ENCODE measurements around the gene DPM3.

The DPM3 gene

GRCh38 chr1:155125946-155126555 is 14.3 kb downstream of the DPM3 start:
- no peak for DNase-seq (ENCODE audit: low read depth in 1 of 2, low spot score in 1 of 2)
- H3K4me3 ChIP-seq (replicated peaks; ENCODE audit: insufficient read depth, low read length): no peak overlapping the region
- no peak overlapping the region for H3K27ac ChIP-seq (replicated peaks)
- no peak for TF ChIP-seq REST (IDR thresholded peaks at IDR 0.05; ENCODE audit: insufficient replicate concordance, low read depth)
- no peak for TF ChIP-seq SPI1 (IDR thresholded peaks at IDR 0.05; ENCODE audit: borderline replicate concordance, low read depth)
- TF ChIP-seq GABPA (IDR thresholded peaks at IDR 0.05; ENCODE audit: low read depth): no peak
- no peak for TF ChIP-seq POLR2AphosphoS5 (IDR thresholded peaks at IDR 0.05; ENCODE audit: low read depth)
- TF ChIP-seq CTCF (IDR thresholded peaks at IDR 0.05; ENCODE audit: insufficient read depth, low read length): no peak
- peaks cover 31% of the 10 kb centered on the region for H3K27me3 ChIP-seq (ENCODE audit: insufficient read depth, poor library complexity, severe bottlenecking)

- H3K4me3 ChIP-seq (replicated peaks; ENCODE audit: insufficient read depth, low read length): no peak overlapping the region
- no peak for DNase-seq (ENCODE audit: low read depth in 1 of 2, low spot score in 1 of 2)
- TF ChIP-seq SPI1 (IDR thresholded peaks at IDR 0.05; ENCODE audit: borderline replicate concordance, low read depth) (no peak), GABPA (IDR thresholded peaks at IDR 0.05; ENCODE audit: low read depth) (no peak), POLR2AphosphoS5 (IDR thresholded peaks at IDR 0.05; ENCODE audit: low read depth) (no peak), REST (IDR thresholded peaks at IDR 0.05; ENCODE audit: insufficient replicate concordance, low read depth) (no peak), CTCF (IDR thresholded peaks at IDR 0.05; ENCODE audit: insufficient read depth, low read length) (no peak)
- peaks cover 31% of the 10 kb centered on the region for H3K27me3 ChIP-seq (ENCODE audit: insufficient read depth, poor library complexity, severe bottlenecking)
- H3K27ac ChIP-seq (replicated peaks): no peak overlapping the region
Measured at GRCh38 chr1:155125511-155125945, 14.8 kb downstream of the DPM3 start.

- no peak for TF ChIP-seq GABPA (IDR thresholded peaks at IDR 0.05; ENCODE audit: low read depth)
- no peak for TF ChIP-seq SPI1 (IDR thresholded peaks at IDR 0.05; ENCODE audit: borderline replicate concordance, low read depth)
- TF ChIP-seq POLR2AphosphoS5 (IDR thresholded peaks at IDR 0.05; ENCODE audit: low read depth): no peak
- TF ChIP-seq CTCF (IDR thresholded peaks at IDR 0.05; ENCODE audit: insufficient read depth, low read length): no peak
- no peak for TF ChIP-seq REST (IDR thresholded peaks at IDR 0.05; ENCODE audit: insufficient replicate concordance, low read depth)
- H3K4me3 ChIP-seq (replicated peaks; ENCODE audit: insufficient read depth, low read length): no peak overlapping the region
- no peak for DNase-seq (ENCODE audit: low read depth in 1 of 2, low spot score in 1 of 2)
- no peak overlapping the region for H3K27ac ChIP-seq (replicated peaks)
- H3K27me3 ChIP-seq (ENCODE audit: insufficient read depth, poor library complexity, severe bottlenecking): peaks cover 31% of the 10 kb centered on the region
Measured at GRCh38 chr1:155124503-155125463, 15.5 kb downstream of the DPM3 start.
